Hepatocyte (in vitro differentiated cells): ENCODE results near the gene CREB5.

Source experiments
- CTCF ChIP-seq: fragments of 200-600 bp; sonication (generic); IDR thresholded peaks from 2 replicates; pipeline ENCODE4 v1.5.1; 2016; ENCODE audit warnings: antibody characterized with exemption, mild to moderate bottlenecking; ENCODE audit not compliant: poor library complexity
- EZH2phosphoT487 ChIP-seq: fragments of 200-600 bp; sonication (generic); IDR thresholded peaks from one replicate; pipeline ENCODE4 v1.6.1; 2018; ENCODE audit warnings: antibody characterized with exemption, mild to moderate bottlenecking, low read depth, moderate library complexity; ENCODE audit not compliant: unreplicated experiment, severe bottlenecking

- TF ChIP-seq EZH2phosphoT487 (no peak), CTCF (no peak)
Measured at GRCh38 chr7:28596245-28596935, 184.1 kb downstream of the CREB5 start.
